NT2/D1 (cell line): ENCODE data around the gene TBCD.

Experiments
- SUZ12 ChIP-seq: IDR thresholded peaks from 2 replicates; pipeline ENCODE4 v1.6.1; 2011; ENCODE audit not compliant: insufficient read length, insufficient read depth; ENCODE audit errors: extremely low read depth
- YY1 ChIP-seq: IDR thresholded peaks from 2 replicates; pipeline ENCODE4 v1.6.1; 2011; ENCODE audit not compliant: insufficient read length, insufficient read depth
- ZNF274 ChIP-seq: IDR thresholded peaks from 2 replicates; pipeline ENCODE4 v1.6.1; 2011; ENCODE audit warnings: mild to moderate bottlenecking, low read depth, low read length

DNA sequence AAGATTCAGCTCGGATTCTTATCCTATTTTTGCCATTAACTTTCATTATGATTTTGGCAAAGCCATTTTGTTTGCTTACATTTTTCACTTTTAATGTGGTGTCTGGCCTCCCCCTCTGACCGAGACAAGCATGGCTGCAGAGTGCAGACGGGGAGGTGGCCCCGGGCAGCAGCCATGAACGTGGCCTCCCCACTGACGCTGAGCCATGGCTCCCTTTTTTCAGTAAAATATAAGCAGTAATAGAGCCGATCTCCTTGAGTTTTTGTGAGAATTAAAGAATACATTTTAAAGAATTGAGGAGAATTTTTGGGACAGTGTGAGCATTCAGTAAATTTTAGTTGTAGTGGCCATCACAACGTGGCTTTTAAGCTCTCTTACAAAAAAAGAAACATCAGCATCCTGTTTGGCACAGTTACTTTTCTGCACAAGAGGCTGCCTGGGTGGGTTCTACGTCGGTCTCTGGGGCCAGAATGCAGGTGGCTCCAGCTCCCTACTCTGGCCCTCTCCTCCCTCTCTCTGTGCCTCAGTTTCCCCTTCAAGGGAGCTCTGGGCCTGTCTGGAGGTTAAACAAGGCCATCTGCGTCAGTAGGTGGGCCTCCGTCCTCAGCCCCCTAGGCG lies 156.8 kb downstream of the TBCD start:
- no peak for TF ChIP-seq YY1
- no peak for TF ChIP-seq ZNF274
- no peak for TF ChIP-seq SUZ12
